ENCODE data around the gene GRM4. TPM values are rescaled to one million over a fixed set of nuclear protein-coding genes. Genes with fewer than 3 reads are reported as not detected.

The GRM4 gene
- polyA plus RNA-seq, 3 donors, result 0.03 to 0.26 TPM; not detected in 1

GRCh38 chr6:34161857-34162515, 16.1 kb upstream of the GRM4 start:
- 62 to 66% (median 65%) methylated on average over 8 of the region's 8 CpGs for WGBS, 3 donors
- no peak overlapping the region for H3K27ac ChIP-seq (ENCODE audit: low read depth, low read length)

GRCh38 chr6:34159844-34160243, 14.0 kb upstream of the GRM4 start:
- H3K27ac ChIP-seq (ENCODE audit: low read depth, low read length), result no peak overlapping the region

GRCh38 chr6:34158876-34159275, 13.0 kb upstream of the GRM4 start:
- WGBS, 3 donors, result 90 to 96% (median 94%) methylated on average over 3 of the region's 3 CpGs
- H3K27ac ChIP-seq (ENCODE audit: low read depth, low read length), result no peak overlapping the region

- 61 to 71% (median 62%) methylated on average over 6 of the region's 6 CpGs for WGBS, 3 donors
- no peak overlapping the region for H3K27ac ChIP-seq (ENCODE audit: low read depth, low read length)
These were observed 12.0 kb upstream of the GRM4 start for GRCh38 chr6:34157851-34158250.

- 62 to 66% (median 65%) methylated on average over 10 of the region's 10 CpGs for WGBS, 3 donors
- no peak overlapping the region for H3K27ac ChIP-seq (ENCODE audit: low read depth, low read length)
These were observed 11.4 kb upstream of the GRM4 start for GRCh38 chr6:34157236-34157830.

- 77 to 86% (median 79%) methylated on average over 24 of the region's 24 CpGs for WGBS, 3 donors
- no peak overlapping the region for H3K27ac ChIP-seq (ENCODE audit: low read depth, low read length)
These were observed 9.8 kb upstream of the GRM4 start for GRCh38 chr6:34155471-34156300.

- WGBS, 3 donors, result 4 to 9% (median 7%) methylated on average over 59 to 61 of the region's 61 CpGs
- no peak overlapping the region for H3K27ac ChIP-seq (ENCODE audit: low read depth, low read length)
These were observed 9.0 kb upstream of the GRM4 start for GRCh38 chr6:34154668-34155447.

- 71 to 86% (median 86%) methylated on average over 8 to 10 of the region's 10 CpGs for WGBS, 3 donors
- H3K27ac ChIP-seq (ENCODE audit: low read depth, low read length), result no peak overlapping the region
These were observed 7.1 kb upstream of the GRM4 start for GRCh38 chr6:34152806-34153520.

GRCh38 chr6:34152042-34152524, 6.2 kb upstream of the GRM4 start:
- no peak overlapping the region for H3K27ac ChIP-seq (ENCODE audit: low read depth, low read length)
- 31 to 62% (median 60%) methylated on average over 9 of the region's 9 CpGs for WGBS, 3 donors

GRCh38 chr6:34151321-34152041, 5.6 kb upstream of the GRM4 start:
- 5 to 19% (median 14%) methylated on average over 21 of the region's 21 CpGs for WGBS, 3 donors
- no peak overlapping the region for H3K27ac ChIP-seq (ENCODE audit: low read depth, low read length)

- H3K27ac ChIP-seq (ENCODE audit: low read depth, low read length), result no peak overlapping the region
- 40 to 48% (median 41%) methylated on average over 8 of the region's 8 CpGs for WGBS, 3 donors
These were observed 4.9 kb upstream of the GRM4 start for GRCh38 chr6:34150766-34151165.

GRCh38 chr6:34149831-34150400, 4.0 kb upstream of the GRM4 start:
- WGBS, 3 donors, result 75 to 81% (median 78%) methylated on average over 4 of the region's 4 CpGs
- no peak overlapping the region for H3K27ac ChIP-seq (ENCODE audit: low read depth, low read length)

GRCh38 chr6:34149452-34149810, 3.5 kb upstream of the GRM4 start:
- WGBS, 3 donors, result 38 to 43% (median 39%) methylated on average over 5 of the region's 5 CpGs
- H3K27ac ChIP-seq (ENCODE audit: low read depth, low read length), result no peak overlapping the region

GRCh38 chr6:34148631-34149451, 3.0 kb upstream of the GRM4 start:
- no peak overlapping the region for H3K27ac ChIP-seq (ENCODE audit: low read depth, low read length)
- 68 to 76% (median 72%) methylated on average over 8 of the region's 8 CpGs for WGBS, 3 donors

- WGBS, 3 donors, result 71 to 78% (median 75%) methylated on average over 13 of the region's 13 CpGs
- no peak overlapping the region for H3K27ac ChIP-seq (ENCODE audit: low read depth, low read length)
These were observed 2.2 kb upstream of the GRM4 start for GRCh38 chr6:34147906-34148630.
